GM18909 (cell line): ENCODE measurements around the gene ZNF337.
"Not testable (repeated sequence)": the region's sequence is repeated elsewhere in the genome, so short reads cannot be mapped to it uniquely, and the experiment has no call there.

Experiments used
- ATAC-seq: cut with Tn5 transposase; IDR thresholded peaks from one replicate; pipeline ENCODE4 v1.9.1; 2021; ENCODE audit warnings: mild to moderate bottlenecking; ENCODE audit not compliant: unreplicated experiment, poor library complexity

ZNF337 gene

GRCh38 chr20:25696371-25697131 is at the start of gene ZNF337:
TSS of gene ZNF337 (minus strand) at chr20:25696853. CDS start at chr20:25686417, 10,436 bp downstream.
- peak; percentile 96 for ATAC-seq

GRCh38 chr20:25745738-25746137 is 49.1 kb upstream of the ZNF337 start:
- no peak for ATAC-seq

- no peak for ATAC-seq
These were observed 48.4 kb upstream of the ZNF337 start for GRCh38 chr20:25745100-25745499.

GRCh38 chr20:25744261-25744660 is 47.6 kb upstream of the ZNF337 start:
- no peak for ATAC-seq

GRCh38 chr20:25741088-25741487 is 44.4 kb upstream of the ZNF337 start:
- no peak for ATAC-seq

GRCh38 chr20:25739615-25740320 is 43.1 kb upstream of the ZNF337 start:
- ATAC-seq = no peak

GRCh38 chr20:25738198-25738597 is 41.5 kb upstream of the ZNF337 start:
- no peak for ATAC-seq

- ATAC-seq = no peak
These were observed 37.2 kb upstream of the ZNF337 start for GRCh38 chr20:25733903-25734302.

GRCh38 chr20:25730862-25731261 is 34.2 kb upstream of the ZNF337 start:
- ATAC-seq = no peak

GRCh38 chr20:25726357-25726756 is 29.7 kb upstream of the ZNF337 start:
- ATAC-seq = no peak

- ATAC-seq = no peak
These were observed 29.0 kb upstream of the ZNF337 start for GRCh38 chr20:25725639-25726038.

GRCh38 chr20:25723975-25724374 is 27.3 kb upstream of the ZNF337 start:
- no peak for ATAC-seq

- ATAC-seq = no peak
These were observed 23.6 kb upstream of the ZNF337 start for GRCh38 chr20:25720285-25720684.

GRCh38 chr20:25718896-25719809 is 22.5 kb upstream of the ZNF337 start:
- ATAC-seq = not testable (repeated sequence)

GRCh38 chr20:25707695-25708094 is 11.0 kb upstream of the ZNF337 start:
- no peak for ATAC-seq

GRCh38 chr20:25706793-25707192 is 10.1 kb upstream of the ZNF337 start:
- ATAC-seq = peak; percentile 60

GRCh38 chr20:25705830-25706351 is 9.2 kb upstream of the ZNF337 start:
- ATAC-seq = no peak

GRCh38 chr20:25704303-25704702 is 7.7 kb upstream of the ZNF337 start:
- ATAC-seq = not testable (repeated sequence)

GRCh38 chr20:25700835-25701234 is 4.2 kb upstream of the ZNF337 start:
- ATAC-seq = not testable (repeated sequence)

- ATAC-seq = no peak
These were observed 3.3 kb upstream of the ZNF337 start for GRCh38 chr20:25699914-25700313.

GRCh38 chr20:25697132-25697446 is 436 bp upstream of the ZNF337 start:
- ATAC-seq = no peak
